ENCODE measurements around the gene AGBL3.

Gene AGBL3

GRCh38 chr7:134986363-134987251 lies at the start of gene AGBL3:
Gene AGBL3 (plus strand): TSS chr7:134986508. CDS start chr7:134987934, 1,426 bp downstream.
- DNase-seq, result peak; percentile 96 to 97

DNA sequence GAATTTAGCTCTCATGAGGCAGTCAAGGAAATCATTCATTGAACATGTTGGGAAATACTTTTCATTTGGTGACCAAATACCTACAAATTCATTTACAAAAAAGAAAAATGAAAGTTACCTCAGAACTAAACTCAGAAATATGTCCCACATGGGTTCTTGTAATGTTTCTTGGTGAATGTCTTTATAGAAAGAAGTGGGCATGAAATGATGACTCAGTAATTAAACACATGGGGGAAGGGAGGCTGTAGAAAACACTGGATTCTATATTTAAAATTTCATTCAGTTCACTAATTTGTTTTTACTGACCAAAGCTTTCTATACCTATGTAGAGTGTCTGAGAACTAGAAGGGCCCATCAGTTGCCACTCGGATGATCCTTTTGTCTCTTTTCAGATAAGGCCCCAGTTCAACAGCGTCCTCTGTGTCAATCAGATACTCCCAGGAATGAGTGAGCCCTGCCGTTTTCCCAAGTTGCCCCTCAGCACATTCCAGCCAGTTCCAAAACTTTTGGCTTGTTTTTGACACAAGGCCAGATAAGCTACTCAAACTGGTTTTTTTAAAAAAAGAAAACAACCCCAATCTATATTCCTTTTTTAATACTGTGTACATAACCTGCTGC lies 49.3 kb upstream of the AGBL3 start:
- no peak for DNase-seq

- no peak for DNase-seq
Observed at GRCh38 chr7:134938141-134938540, 48.2 kb upstream of the AGBL3 start.

GRCh38 chr7:134939136-134939535 lies 47.2 kb upstream of the AGBL3 start:
- DNase-seq, result no peak

DNA sequence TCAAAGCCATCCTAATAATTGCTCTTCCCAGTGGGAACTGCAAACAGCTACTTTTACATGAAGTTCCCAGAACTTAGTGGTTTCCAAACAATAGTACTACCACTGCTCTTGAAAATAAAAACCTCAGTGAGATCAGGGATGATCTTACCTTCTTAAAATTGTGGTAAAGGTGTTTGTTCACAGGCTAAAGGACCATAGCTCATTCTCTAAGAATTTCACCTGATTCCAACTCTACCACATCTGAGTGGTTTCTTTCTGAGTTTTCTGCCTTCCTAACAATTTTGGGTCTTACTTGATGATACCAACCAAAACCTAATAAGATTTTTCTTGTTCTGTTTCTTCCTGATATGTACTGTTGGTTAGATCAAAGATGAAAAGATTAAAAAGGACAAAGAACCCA lies 45.6 kb upstream of the AGBL3 start:
- no peak for DNase-seq

DNA sequence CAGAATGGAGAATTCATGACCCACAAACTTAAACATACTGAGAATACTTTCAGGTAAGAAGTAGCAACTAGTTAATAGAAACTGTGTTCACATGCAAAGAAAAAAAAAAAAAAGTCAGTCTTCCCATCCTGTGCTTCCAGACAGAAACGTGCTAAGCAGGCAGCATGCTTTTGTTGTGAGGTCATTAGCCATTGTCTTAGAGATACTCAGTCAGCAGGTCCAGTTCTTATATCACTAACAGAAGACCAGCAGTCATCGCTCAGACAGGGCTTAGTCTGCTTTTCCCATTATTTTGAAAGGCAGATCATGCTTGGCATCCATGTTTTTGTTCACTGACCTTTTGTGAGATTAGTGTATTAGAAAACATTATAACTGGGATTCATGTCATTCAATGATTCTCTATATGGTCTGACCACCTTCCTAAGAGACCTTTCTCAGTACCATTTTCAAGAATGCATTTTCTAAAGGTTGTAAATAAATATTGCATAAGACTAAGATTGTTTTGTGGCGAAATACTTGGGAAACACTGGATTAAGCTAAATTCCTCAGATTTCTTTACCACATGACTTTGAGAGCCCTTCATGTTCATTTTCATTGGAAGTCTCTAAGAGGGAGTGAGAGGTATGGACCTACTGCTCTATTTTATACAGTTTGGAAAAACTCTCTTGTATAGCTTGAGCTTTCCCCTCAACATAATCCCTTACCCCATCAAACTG lies 45.0 kb upstream of the AGBL3 start:
- no peak for DNase-seq

- DNase-seq, result no peak
Observed at GRCh38 chr7:134941952-134942351, 44.4 kb upstream of the AGBL3 start.

DNA sequence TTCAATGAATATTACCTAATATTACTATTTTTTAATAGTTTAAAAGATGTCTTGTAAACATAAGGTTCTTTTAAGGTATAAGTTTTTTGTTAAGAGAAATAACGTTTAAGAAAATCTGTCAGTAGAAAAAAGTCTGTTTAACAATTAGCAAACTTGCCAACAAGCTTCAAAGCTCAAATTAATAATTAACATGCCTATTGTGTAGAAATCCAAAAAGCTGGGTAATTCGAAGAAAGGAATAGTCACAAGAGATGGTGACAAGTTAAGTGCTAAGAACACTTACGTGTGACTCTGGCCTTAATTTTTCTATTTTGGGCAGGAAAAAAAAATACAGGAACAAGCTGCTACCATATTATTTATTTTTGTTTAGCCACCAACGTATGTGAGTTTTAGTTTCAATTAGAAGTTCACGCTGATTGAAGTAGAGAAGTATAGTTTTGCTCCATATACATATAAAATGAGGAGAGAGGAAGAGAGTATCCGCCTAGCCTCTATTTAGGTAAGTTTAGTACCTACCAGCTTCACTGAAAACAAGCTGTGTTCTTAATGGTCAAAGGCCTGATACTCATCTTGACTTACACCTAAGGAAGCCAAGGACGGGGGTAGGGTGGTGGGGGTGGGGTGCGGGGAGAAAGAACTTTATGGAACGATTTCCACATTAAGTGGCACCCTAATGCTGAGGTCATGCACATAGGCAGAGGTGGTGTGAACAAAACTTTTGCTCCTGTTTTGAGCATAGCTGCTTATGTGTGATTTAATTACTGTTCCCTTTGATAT lies 43.4 kb upstream of the AGBL3 start:
- no peak for DNase-seq

GRCh38 chr7:134943785-134944400 lies 42.4 kb upstream of the AGBL3 start:
- no peak for DNase-seq

DNA sequence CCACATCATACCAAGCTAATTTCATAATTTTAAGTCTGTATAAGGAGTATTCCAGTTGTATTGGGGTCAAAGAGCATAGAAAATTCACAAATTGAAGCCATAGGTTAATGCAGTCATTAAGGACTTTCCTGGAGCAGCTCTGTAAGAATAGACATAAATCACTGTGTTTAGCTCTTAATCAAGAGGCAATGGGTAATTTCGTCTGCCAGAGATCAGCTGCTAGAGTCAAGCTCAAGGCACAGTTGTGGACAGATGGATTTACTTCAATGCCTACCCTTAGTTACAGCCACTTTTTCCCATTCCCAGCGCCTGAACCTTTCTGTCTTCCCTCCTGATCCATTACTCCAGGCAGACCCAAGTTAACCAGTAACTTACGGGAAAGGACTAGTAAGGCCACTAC lies 40.6 kb upstream of the AGBL3 start:
- DNase-seq, result no peak

DNA sequence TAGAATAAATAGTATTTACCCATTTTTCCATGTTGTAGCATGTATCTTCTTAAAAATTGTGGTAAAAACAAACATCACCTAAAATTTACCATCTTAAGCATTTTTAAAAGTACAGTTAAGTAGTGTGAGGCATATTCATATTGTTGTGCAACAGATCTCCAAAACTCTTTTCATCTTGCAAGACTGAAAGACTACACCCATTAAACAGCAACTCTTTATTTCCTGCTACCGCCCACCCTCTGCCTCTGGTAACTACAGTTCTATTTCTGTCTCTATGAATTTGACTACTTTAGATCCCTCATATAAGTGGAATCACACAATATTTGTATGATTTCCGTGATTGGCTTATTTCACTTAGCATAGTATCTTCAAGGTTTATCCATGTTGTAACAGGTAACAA lies 40.0 kb upstream of the AGBL3 start:
- DNase-seq, result no peak

DNA sequence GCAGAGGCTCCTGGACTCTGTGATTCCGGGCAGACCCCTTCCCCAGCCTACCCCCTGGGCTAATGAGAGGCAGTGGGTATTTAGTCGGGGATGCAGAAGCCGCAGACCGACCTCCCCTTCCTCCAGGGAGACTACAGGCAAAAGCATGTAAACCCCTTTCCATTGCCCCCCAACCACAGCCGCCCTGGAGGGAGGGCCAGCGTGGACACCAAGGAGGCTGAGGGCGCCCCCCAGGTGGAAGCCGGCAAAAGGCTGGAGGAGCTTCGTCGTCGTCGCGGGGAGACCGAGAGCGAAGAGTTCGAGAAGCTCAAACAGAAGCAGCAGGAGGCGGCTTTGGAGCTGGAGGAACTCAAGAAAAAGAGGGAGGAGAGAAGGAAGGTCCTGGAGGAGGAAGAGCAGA lies 39.0 kb upstream of the AGBL3 start:
- DNase-seq, result no peak

- DNase-seq, result no peak
Observed at GRCh38 chr7:134947831-134948230, 38.5 kb upstream of the AGBL3 start.

DNA sequence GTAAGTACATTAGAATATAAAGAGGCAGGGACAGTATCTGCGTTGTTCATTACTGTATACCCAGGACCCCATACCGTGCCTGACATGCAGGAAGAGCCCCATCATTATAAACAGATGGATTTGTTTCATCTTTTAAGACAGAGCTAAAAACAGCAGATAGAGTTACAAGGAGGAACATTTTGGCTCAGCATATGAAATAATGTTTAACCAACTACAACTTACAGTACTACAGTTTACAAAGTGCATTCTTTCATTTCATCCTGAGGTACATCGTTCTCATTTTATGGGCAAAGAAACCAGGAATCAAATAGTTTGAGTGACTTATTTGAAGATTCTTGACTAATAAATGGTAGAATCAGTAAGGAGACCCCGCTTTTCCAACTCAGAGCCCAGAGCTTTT lies 38.1 kb upstream of the AGBL3 start:
- DNase-seq, result no peak

GRCh38 chr7:134948736-134949135 lies 37.6 kb upstream of the AGBL3 start:
- DNase-seq, result no peak

DNA sequence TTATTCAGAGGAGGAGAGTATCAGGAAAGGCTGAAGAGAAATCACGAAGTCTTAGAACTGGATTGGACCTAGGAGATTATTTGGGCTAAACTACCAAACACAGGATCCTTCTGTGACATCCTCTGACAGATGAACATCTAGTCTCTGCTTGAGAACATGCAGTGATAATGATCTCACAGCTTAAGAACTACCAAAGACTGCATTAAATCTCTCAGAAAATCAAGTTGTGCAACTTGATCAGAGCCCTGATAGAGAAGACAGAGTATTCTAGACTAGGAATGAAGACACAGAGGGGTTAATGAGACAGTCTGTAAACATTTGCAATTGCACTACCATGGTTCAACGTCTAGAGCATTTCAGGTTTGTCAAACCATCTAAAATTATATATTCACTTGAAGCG lies 37.1 kb upstream of the AGBL3 start:
- no peak for DNase-seq

GRCh38 chr7:134954197-134955082 lies 31.9 kb upstream of the AGBL3 start:
- DNase-seq, result peak in 1 of 2 experiments; percentile 25

- DNase-seq, result no peak
Observed at GRCh38 chr7:134957005-134957404, 29.3 kb upstream of the AGBL3 start.

DNA sequence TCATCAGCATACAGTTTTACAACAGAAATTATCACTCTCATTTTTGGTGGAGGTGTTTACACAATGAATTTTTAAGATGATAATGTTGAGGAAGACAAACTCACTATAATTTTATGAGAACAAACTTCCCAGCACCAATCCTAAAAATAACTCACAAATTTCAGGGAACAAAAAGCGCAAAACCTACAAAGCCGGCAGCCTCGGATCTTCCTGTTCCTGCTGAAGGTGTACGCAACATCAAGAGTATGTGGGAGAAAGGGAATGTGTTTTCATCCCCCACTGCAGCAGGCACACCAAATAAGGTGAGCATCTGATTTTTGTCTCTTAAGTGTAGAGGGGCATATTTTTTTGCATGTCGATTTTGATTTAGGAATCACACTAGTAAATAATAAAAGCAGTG lies 26.5 kb upstream of the AGBL3 start:
- DNase-seq, result no peak

GRCh38 chr7:134962270-134962780 lies 24.0 kb upstream of the AGBL3 start:
- DNase-seq, result no peak

DNA sequence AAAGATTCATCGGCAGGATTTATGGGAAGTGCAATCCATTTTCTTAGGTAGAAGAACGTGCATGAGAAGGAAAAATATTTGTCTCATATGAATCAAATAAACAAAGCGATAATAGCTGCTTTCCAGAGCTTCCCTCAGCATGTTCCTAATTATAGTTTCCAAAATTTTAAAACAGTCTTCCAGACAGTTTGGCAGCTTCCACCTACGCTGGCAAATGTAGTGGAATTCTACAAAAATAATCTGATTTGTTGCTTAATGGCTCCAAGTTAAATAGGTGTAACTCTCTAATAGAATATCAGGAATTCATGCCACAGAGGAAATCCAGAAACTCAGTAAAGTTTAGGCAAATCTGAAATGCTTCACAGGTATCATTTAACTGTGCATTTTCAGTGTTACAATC lies 23.3 kb upstream of the AGBL3 start:
- no peak for DNase-seq

Data from NCI-H1930 (cell line).